SK-N-SH treated with all-trans-retinoic acid at 6 μM for 48 hours (cell line): ENCODE measurements around the gene HIRA.

ENCODE experiments used
- ATAC-seq: fragments of 200-7000 bp; cut with Tn5 transposase; 3 replicates; pipeline ENCODE4 v1.9.1; 2020; ENCODE audit warnings: mild to moderate bottlenecking, moderate library complexity
- ARNTL ChIP-seq: fragments of 450-650 bp; formaldehyde crosslinking; IDR thresholded peaks from 2 replicates; pipeline ENCODE4 v1.5.0; 2020; ENCODE audit warnings: low read depth, mild to moderate bottlenecking, moderate library complexity, borderline replicate concordance
- BACH2 ChIP-seq: fragments of 250-450 bp; sonication (Bioruptor Pico); IDR thresholded peaks from 2 replicates; pipeline ENCODE4 v1.9.0; 2021; ENCODE audit warnings: mild to moderate bottlenecking, borderline replicate concordance
- CREB5 ChIP-seq: fragments of 250-450 bp; sonication (Bioruptor Pico); IDR thresholded peaks from 2 replicates; pipeline ENCODE4 v1.5.1; 2020; ENCODE audit warnings: low read depth, mild to moderate bottlenecking, moderate library complexity
- CSDC2 ChIP-seq: fragments of 250-450 bp; sonication (Bioruptor Pico); IDR thresholded peaks from 2 replicates; pipeline ENCODE4 v1.5.0; 2020; ENCODE audit warnings: mild to moderate bottlenecking, moderate library complexity
- CSRNP3 ChIP-seq: fragments of 250-450 bp; sonication (Bioruptor Pico); IDR thresholded peaks from 2 replicates; pipeline ENCODE4 v1.5.1; 2021; ENCODE audit warnings: mild to moderate bottlenecking, moderate library complexity
- ESRRG ChIP-seq: fragments of 250-450 bp; sonication (Bioruptor Pico); IDR thresholded peaks from 2 replicates; pipeline ENCODE4 v1.6.1; 2021; ENCODE audit warnings: mild to moderate bottlenecking
- ISL1 ChIP-seq: fragments of 250-450 bp; sonication (Bioruptor Pico); IDR thresholded peaks from 2 replicates; pipeline ENCODE4 v2.1.2; 2022; ENCODE audit warnings: mild to moderate bottlenecking, moderate library complexity
- OSR1 ChIP-seq: fragments of 250-450 bp; sonication (Bioruptor Pico); IDR thresholded peaks from 2 replicates; pipeline ENCODE4 v1.8.0; 2022; ENCODE audit warnings: moderate library complexity, mild to moderate bottlenecking, inconsistent platforms
- POU6F1 ChIP-seq: fragments of 250-450 bp; sonication (Bioruptor Pico); IDR thresholded peaks from 2 replicates; pipeline ENCODE4 v1.8.0; 2021; ENCODE audit warnings: low read depth, mild to moderate bottlenecking, moderate library complexity, borderline replicate concordance
- PPARA ChIP-seq: fragments of 250-450 bp; sonication (Bioruptor Pico); IDR thresholded peaks from 2 replicates; pipeline ENCODE4 v1.5.0; 2020; ENCODE audit warnings: mild to moderate bottlenecking, borderline replicate concordance
- SNAI2 ChIP-seq: fragments of 250-450 bp; sonication (Bioruptor Pico); IDR thresholded peaks from 2 replicates; pipeline ENCODE4 v1.5.0; 2020; ENCODE audit warnings: mild to moderate bottlenecking, moderate library complexity
- TCF4 ChIP-seq: fragments of 250-450 bp; sonication (Bioruptor Pico); IDR thresholded peaks from 2 replicates; pipeline ENCODE4 v1.8.0; 2021; ENCODE audit warnings: mild to moderate bottlenecking, moderate library complexity, borderline replicate concordance
- TOX ChIP-seq: fragments of 250-450 bp; sonication (Bioruptor Pico); IDR thresholded peaks from 2 replicates; pipeline ENCODE4 v1.8.0; 2021; ENCODE audit warnings: mild to moderate bottlenecking, moderate library complexity, borderline replicate concordance
- TSHZ2 ChIP-seq: fragments of 250-450 bp; sonication (Bioruptor Pico); IDR thresholded peaks from 2 replicates; pipeline ENCODE4 v1.5.0; 2020; ENCODE audit warnings: mild to moderate bottlenecking, moderate library complexity
- ZC3H10 ChIP-seq: fragments of 250-450 bp; sonication (Bioruptor Pico); IDR thresholded peaks from 2 replicates; pipeline ENCODE4 v1.5.1; 2021; ENCODE audit warnings: mild to moderate bottlenecking, moderate library complexity
- ZFP3 ChIP-seq: fragments of 250-450 bp; sonication (Bioruptor Pico); IDR thresholded peaks from 2 replicates; pipeline ENCODE4 v1.5.0; 2020; ENCODE audit warnings: mild to moderate bottlenecking, moderate library complexity
- ZFP30 ChIP-seq: fragments of 450-650 bp; formaldehyde crosslinking; IDR thresholded peaks from 2 replicates; pipeline ENCODE4 v1.5.0; 2022; ENCODE audit warnings: mild to moderate bottlenecking, moderate library complexity
- ZNF565 ChIP-seq: fragments of 450-650 bp; formaldehyde crosslinking; conservative IDR thresholded peaks from 2 replicates; pipeline ENCODE4 v1.5.0; 2020; ENCODE audit warnings: low read depth, mild to moderate bottlenecking, moderate library complexity

HIRA gene

GRCh38 chr22:19457828-19458428, 26.4 kb upstream of the HIRA start:
- TF ChIP-seq POU6F1: no peak
- TF ChIP-seq CREB5 (CRISPR knock-in tag): no peak
- no peak for TF ChIP-seq ZFP3 (CRISPR knock-in tag)
- TF ChIP-seq ARNTL (CRISPR knock-in tag): no peak
- TF ChIP-seq SNAI2 (CRISPR knock-in tag): no peak
- TF ChIP-seq OSR1 (CRISPR knock-in tag): no peak
- no peak for TF ChIP-seq TSHZ2
- TF ChIP-seq BACH2 (CRISPR knock-in tag): no peak
- TF ChIP-seq ZC3H10 (CRISPR knock-in tag): no peak
- no peak for TF ChIP-seq CSDC2 (CRISPR knock-in tag)
- TF ChIP-seq ISL1 (CRISPR knock-in tag): no peak
- no peak for TF ChIP-seq ESRRG (CRISPR knock-in tag)
- TF ChIP-seq, all 23 proteins: peak for 0
- ATAC-seq: no peak

GRCh38 chr22:19456541-19456940, 25.0 kb upstream of the HIRA start:
- ATAC-seq: no peak
- TF ChIP-seq ZFP30 (CRISPR knock-in tag) (no peak), PPARA (no peak), CSDC2 (CRISPR knock-in tag) (no peak), ISL1 (CRISPR knock-in tag) (no peak), TOX (no peak), POU6F1 (no peak), ZC3H10 (CRISPR knock-in tag) (no peak), OSR1 (CRISPR knock-in tag) (no peak), ESRRG (CRISPR knock-in tag) (no peak), BACH2 (CRISPR knock-in tag) (no peak), SNAI2 (CRISPR knock-in tag) (no peak), TSHZ2 (no peak), ZFP3 (CRISPR knock-in tag) (no peak)

GRCh38 chr22:19455585-19456370, 24.2 kb upstream of the HIRA start:
- ATAC-seq: peak; percentile 55; the same call in 1 of the 3 replicates
- TF ChIP-seq ZNF565 (CRISPR knock-in tag) (no peak), OSR1 (CRISPR knock-in tag) (no peak), BACH2 (CRISPR knock-in tag) (no peak), TSHZ2 (no peak), CSRNP3 (no peak), TCF4 (CRISPR knock-in tag) (no peak), ISL1 (CRISPR knock-in tag) (no peak), CSDC2 (CRISPR knock-in tag) (no peak), ESRRG (CRISPR knock-in tag) (no peak)
